ENCODE measurements around the gene LUZP1.

Gene LUZP1

DNA sequence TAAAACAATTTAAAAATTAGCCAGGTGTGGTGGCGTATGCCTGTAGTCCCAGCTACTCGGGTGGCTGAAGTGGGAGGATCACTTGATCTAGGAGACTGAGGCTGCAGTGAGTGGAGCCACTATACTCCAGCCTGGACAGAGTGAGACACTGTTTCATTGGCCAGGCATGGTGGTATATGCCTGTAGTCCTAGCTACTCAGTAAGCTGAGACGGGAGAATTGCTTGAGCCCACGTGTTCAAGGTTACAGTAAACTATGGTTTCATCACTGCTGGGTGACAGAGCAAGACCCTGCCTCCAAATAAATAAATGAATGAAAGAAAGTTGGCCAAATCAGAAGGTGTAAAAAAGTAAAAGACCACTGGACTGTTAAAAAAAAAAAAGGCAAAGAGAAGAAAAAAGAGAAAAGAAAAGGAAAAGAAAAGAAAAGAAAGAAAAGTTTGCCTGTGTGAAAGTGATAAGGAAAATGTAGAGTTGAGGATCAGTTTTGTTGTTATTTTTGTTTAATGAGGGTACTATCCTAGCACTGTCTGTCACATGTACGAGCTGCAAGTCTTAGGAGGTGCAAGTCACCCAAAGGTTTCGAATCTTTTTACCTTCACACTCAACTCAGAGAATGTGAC, 52.3 kb downstream of the LUZP1 start:
- no peak for DNase-seq

DNA sequence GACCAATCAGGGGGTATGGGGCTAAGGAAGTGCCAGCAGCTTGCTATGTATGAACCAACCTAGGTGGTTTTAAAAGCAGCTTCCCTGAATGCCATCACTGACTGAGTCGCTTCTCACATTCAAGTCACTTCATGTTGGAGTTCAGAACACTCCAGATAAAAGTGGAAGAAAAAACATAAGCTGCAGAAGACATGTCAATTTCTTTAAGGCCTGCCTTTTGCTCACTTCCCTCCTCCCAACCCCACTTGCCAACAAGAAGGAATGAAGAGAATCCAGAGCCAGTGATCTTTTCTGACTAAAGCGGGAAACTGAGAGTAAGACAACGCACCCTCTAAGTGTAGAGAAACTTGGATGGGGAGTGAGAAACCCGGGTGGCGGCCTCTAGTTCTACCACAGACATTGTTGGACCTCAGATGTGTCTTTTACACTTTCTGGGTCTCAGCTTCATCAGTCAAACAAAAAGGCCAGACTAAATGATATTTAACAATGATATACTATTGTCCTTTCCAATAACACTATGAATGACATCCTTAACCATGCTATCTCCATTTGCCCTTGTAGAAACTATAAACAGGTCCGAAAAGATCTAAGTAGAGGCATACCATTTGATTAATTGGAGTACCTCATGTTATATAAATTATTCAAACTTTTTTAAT, 54.1 kb downstream of the LUZP1 start:
- no peak for DNase-seq

DNA sequence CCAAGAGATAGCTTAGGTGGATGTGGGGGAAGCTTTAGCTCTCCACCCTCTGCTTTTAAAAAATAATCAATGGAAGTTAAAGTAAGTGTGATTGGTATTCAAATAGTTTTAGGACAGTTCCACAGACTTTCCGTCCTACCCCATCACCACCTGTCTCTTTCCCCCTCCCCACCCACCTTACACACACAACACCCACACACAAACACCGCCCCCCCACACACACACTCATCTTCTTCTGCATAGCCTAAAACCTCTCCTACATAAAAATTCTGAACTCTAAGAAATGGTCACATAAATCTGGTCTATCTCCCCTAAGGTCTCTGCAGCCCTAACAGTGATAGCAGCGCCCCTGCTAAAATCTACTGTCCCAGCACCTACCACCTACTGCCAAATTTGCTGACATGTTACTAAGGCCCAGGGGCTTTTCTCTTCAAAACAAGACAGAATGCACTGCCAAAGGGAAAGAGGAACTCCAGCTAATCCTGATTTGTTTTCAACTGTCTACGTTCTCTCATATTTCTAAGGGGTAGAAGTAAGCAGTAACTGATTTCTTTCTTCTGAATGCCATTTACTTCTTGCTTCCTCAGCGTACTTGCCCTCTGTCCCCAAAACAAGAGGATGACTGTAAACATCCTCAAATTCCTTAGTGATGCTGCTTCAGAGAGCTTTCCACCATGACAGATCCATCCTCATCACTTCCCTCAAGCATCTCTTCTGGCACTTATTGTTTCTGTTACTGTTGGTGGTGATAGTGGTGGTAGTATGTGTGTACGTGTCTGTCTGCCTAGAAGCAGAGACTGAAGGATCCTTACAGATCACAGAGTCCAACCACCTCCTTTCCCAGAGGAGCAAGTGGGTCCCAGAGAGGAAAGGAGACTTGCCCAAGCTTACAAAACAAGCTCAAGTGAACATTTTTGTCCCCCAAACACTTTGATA, 56.8 kb downstream of the LUZP1 start:
- no peak for DNase-seq

DNA sequence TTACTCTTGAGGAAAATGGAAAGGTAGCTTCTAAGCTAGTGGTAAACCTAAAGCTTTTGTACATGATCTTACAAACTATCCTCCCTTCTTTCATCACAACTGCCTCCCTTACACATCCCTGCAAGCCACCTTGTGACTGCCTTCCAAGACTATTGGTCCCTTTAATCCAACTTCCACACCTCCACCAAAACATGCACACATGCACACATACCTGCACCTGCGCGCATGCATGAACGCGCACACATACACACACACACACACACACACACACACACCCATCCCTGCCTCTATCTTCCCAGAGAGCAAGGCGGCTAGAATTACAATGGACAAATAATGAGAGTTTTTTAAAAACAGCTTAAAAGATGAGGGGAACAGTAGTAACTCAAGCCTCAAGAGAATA, 58.3 kb downstream of the LUZP1 start:
- DNase-seq: no peak

DNA sequence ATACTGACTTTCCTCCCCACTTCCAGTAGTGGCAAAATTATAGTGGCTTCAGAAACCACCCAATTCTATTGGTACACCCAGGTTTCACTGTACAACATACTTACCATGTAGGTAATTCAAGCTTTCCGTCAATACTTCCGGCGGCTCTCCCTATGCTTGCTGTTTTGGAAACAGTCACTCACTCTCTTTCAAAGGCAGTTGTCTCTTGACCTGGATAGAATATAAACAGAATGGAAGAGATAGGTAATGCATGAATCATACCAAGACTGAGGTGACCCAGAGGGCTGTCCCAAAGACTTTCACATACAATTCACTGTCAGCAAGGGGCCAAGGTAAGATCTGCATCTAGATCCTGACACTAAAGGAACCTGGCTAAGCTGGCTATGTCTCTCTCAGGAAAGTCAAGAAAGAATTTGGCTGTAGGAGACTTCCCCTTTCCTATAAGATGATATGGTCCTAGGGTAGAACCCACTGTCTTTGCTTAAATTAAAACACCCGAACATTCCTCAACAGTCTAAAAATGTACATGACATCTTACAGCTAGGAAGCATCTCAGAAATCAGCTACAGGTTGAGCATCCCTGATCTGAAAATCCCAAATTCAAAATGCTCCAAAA, 59.6 kb downstream of the LUZP1 start:
- no peak for DNase-seq

DNA sequence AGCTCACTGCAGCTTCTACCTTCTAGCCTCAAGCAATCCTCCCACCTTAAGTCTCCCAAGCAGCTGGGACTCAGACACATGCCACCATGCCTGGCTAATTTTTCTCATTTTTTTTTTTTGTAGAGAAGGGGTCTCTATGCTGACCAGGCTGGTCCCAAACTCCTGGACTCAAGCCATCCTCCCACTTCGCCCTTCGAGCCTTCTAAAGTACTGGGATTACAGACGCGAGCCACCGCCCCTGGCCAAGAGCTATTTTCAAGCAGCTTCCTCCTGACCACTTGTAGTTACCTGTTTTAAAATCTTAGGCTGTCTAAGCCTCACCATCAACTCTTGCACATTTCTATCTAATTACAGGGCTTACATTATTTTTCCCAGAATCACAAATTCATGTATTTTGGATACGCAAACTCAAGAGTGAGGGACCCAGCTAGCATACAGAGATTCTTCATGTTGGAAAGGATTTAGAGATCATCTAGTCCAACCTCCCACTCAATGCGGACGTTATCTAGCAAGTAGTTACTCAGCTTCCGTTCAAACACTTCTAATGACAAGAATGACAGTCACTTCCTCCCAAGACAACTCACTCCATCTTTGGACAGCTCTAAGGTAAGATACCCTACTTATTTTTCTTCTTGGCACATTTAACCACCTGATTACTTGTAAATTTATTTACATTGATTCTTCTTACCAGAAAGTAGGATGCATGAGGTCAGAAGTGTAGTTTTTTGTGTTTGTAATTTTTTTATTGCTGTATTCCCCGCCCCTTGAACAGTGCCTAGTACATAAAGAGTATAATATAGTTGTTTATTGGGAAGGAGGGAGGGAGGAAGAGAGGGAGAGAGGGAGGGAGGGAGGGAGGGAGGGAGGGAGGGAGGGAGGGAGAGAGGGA, 65.4 kb downstream of the LUZP1 start:
- DNase-seq: peak; percentile 56 to 62

DNA sequence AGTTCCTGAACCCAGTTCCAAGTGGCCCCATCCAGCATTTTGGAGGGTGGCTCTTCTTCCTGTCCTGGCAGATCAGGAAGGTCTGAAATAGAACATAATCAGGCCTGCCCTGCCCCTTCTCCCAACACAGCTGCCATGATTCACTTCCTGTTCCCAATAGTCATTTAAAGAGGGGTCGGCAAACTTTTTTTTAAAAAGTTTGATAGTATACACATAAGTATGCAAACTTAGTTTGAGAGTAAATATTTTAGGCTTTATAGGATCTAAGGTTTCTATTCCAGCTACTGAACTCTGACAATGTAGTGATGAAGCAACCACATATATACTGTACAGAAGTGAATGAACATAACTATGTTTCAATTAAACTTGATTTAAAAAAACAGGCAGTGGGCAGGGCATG, 66.4 kb downstream of the LUZP1 start:
- peak in 1 of 2 donors; percentile 12 for DNase-seq

DNA sequence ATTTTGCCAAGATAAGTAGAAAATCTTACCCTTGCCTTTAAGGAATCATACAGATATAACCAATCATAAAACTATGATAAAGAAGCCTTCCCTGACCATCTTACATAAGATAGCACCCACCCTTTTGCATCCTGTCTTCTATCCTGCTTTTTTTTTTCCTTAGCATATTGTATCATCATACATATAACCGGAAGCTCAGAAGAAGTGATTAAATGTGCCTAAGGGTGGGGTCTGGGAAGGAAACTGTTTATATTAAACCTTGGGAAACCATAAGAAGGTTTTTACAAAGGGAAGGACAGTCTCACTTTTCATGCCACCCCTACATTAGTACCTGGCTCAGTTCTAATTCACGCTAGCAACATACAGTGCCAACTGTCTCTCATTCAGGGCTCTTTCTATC, 66.8 kb downstream of the LUZP1 start:
- DNase-seq: no peak

DNA sequence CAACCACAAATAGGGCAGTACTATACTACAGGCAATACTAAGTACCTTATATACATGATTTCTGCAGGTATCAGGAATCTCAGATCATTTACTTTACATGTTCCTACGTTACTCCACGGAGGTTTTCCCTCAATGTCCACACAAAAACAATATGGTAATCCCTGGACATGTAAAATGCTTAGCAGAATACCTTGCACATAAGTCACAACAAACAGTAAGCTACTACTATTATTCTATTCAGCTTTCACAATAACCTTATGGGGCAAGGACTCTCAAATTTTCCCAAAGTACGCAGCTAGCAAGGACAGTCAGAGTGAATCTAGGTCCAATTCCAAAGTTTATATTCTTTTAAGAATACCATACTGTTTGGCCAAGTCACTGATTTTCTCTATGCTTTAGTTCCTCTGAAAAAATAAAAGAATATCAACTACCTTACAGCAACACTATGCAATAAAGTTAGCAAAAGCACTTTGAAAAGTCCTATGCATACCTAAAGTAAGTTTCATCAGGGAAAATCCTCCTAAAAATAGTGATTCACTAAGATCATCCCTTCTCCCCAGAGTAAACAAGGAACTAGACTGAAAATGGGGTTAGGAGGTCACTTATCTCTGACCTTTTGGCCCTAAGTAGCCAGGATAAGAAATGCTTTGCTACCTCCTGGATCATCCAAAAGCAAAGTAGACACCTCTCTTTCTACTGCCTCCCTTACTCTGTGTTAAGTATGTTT, 67.4 kb downstream of the LUZP1 start:
- DNase-seq: peak; percentile 29 to 31

DNA sequence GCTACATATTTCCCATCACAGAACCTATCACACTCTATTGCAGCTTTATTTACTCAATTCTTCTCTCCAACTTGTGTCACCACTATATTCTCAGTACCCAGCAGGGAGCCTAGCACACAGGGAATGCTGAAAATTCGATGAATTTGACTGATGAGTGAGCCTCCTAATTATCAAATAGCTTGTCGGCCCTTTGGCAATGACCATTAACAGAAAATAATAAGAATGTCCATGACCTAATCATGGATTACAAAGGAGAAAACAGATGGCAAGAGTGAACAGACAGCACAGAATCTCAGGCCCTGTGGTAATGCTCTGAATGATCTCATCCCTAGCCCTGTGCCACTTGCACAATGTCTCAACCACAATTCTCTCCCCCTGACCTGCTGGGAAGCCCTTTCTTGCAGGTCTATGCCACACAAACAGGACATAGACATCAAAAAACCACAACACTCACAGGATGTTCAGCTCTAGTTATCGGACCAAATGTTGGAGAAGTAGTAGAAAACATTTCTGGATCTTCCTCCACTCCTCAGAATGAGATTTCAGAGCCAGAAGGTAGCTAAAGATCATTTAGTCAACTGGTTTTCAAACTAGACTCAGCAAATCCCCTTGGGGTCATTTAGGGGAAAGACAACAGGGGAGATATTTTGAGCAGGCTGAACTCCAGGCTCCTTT, 68.4 kb downstream of the LUZP1 start:
- peak; percentile 78 to 84 for DNase-seq

DNA sequence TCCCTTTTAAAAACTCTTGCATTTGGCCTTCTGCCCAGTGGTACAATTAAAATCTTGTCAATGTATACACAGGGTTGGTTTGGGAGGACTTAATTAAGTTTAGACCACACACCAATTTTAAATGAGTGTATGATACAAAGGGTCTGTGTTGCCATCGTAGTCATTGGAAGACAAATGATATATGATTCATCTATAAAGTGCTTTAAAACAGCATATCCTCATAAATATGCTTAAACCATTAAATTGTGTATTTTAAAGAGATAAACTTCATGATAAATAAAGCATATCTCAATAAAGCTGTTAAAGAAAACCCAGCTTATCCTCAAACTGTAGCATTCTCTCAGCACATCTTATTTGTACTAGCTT, 69.5 kb downstream of the LUZP1 start:
- DNase-seq: no peak

DNA sequence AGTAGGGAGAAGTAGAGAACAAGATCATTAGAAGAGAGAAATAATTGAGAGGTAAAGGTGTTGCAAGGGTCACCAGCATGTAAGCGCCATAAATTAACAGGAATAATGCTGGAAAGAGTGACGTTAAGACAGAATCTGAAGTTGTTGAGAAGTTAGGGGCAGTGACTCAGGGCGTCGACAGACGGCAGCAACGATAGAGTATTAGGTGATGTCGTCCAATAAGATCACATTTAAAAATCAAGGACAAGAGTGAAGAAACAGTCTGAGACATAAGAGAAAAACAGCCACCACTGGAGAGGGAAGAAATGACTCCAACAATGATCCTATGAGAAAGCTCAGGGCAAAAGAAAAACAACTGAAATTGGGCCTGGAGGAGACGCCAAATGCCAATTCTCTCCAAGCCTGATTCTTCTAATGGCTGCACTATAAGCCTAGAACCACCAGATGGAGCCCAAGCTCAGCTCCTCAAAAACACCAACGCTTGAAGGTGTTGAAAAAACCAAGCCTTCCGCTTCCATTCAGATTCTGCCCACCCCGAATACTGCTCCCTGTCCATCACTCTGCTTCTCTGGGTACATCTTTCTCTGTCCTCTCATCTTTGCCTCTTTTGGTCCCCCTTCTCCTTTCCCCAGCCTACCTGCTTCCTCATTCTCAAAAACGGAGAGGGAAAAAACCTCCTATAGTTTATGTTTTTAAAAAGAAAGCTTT, 70.0 kb downstream of the LUZP1 start:
- peak; percentile 65 to 74 for DNase-seq

DNA sequence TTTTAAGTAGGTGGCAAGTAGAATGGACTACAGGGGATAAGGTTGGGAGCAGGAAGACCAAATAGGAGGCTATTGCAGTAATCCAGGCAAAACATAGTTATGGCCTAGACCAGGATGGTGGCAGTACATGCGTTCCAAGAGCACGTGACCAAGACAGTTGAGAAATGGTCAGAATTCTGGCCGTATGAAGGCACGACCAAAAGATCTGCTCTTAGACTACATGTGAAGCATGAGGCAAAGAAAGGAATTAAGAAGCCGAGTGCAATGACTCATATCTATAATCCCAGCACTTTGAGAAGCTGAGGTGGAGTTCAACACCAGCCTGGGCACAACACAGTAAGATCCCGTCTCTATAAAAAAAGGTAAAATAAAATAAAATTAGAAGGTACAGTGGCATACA, 71.3 kb downstream of the LUZP1 start:
- no peak for DNase-seq

DNA sequence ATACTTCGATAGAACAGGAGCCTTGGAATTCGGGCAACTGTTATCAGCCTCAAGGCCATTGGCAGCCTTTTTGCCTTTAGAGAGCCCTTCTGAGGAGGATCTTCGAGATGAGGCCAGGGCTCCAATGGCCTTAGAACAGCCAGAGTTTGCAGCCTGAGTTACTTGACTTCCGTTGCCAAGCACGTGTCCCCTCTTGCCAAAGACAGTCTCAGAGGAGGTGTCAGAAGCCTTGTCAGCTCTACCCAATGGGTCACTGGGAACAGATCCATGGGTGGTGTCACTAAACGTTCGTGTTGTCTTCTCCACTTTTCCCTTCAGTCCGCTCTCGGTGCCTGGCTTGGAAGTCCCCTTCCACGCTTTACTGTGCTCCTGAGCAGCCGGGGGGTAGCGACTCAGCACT, 76.2 kb downstream of the LUZP1 start:
- no peak for DNase-seq

DNA sequence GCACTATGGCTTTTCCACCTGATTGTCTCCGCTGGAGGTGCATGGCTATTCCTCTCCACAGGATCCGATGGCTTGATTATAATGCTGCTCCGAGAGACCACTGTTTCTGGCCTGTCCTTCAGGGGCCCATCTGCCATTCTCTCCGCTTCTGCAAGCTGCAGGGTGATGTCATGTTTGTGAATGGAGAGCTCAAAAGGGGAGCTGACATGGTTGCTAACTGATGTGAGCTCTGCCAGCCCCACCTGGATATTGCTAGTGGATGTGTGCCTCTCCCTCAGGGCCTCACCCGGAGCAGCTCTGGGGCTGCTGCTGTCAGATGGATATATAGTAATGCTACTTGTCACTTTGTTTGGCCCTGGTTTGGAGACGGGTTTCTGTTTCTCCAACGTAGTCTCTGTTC, 77.1 kb downstream of the LUZP1 start:
- DNase-seq: no peak

DNA sequence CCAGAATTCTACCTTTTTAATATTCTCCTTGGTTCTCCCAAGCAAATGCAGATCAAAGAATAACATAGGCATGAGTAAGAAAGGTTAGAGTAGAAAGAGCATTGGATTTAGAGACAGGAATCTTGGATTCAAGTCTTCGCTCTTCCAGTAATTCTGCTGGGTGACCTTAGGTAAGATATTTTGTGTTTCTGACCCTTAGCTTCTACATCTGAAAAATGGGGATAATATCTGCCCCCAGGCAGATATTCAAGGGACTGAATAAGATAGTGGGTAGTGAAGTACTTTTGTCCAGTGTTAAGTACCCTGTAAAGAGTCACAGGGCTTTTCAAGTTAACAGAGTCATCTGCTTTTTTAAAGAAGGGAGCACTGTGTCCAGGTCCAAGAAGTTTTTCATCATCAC, 78.6 kb downstream of the LUZP1 start:
- no peak for DNase-seq

DNA sequence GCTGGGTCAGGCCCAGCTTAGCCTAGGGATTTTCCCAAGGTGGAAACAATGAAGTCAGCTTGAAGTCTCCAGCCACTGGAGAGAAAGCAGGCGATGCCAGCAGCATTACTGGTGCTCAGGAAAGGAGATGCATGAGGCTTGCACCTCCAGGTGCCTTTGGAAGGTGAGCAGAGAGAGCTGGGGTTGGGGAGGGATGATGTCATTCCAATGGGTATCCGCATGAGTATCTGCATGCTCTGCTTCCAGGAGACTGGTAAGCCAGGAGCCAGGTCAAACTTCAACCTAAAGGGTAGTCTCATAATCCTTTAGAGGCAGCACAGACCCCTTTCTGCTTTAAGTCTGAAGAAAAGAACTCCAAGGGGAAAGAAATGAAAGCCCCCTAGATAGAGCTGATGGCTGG, 80.6 kb downstream of the LUZP1 start:
- no peak for DNase-seq

DNA sequence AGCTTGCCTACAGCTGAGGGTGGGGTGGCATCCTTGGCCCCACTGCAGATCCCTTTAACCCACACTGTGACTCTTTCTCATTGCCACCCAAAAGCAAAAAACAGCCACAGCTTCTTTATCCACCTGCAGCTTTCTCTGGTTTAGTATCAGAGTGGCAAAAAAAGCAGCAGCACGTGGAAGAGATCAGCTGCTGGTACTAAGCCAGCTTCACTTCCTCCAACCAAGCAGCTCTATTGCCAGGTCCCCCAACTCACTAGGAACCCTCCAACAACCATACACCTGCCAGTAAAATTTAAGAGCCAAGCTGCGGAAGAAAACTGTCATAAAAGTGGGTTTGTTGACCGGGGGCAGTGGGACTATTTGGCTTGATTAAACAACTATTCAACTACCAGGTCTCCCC, 83.0 kb downstream of the LUZP1 start:
- no peak for DNase-seq

DNA sequence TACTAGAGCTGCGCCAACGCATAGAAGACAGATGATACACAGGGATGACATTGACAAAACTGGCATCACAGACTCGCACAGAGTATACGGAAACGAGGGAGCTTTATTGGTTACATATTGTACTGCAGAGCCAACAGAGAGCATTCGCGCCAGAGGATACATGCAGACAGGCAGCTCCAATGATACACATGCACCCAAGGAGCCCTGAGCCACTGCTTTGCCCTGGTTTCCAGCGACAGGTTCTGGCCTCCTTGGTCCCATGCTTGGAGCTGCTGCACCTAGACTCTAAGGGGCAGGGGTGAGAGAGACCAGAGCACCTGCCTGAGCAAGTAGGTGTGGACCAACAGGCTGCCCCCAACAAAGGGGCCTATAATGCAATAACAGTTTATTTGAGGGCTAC, 83.8 kb downstream of the LUZP1 start:
- no peak for DNase-seq
